Esophagus muscularis mucosa (tissue), 3 donors: ENCODE measurements around the gene PTPRD.

Source experiments
- CTCF ChIP-seq, 3 experiments: fragments of 200-600 bp in 2 of 3; fragments of 450-650 bp in 1 of 3; sonication (generic) in 2 of 3; IDR thresholded peaks; one replicate each; pipeline ENCODE4 v1.5.1; 2017 to 2019; ENCODE audit warnings: antibody characterized with exemption in 3 of 3, mild to moderate bottlenecking in 2 of 3, moderate library complexity in 1 of 3
- POLR2A ChIP-seq: fragments of 450-650 bp; IDR thresholded peaks from one replicate; pipeline ENCODE4 v1.6.1; 2017; ENCODE audit warnings: antibody characterized with exemption, moderate library complexity, mild to moderate bottlenecking, low read depth
- POLR2AphosphoS5 ChIP-seq, 2 donors: sonication (generic); formaldehyde crosslinking; IDR thresholded peaks; one replicate each; pipeline ENCODE4 v1.6.1; 2017; ENCODE audit warnings: antibody characterized with exemption in 2 of 2

- TF ChIP-seq CTCF (IDR thresholded peaks at IDR 0.05) (no peak), POLR2A (no peak), POLR2AphosphoS5 (IDR thresholded peaks at IDR 0.05) (no peak)
Measured at GRCh38 chr9:8489835-8490234, 2123.0 kb downstream of the PTPRD start.
